ENCODE measurements around the gene SPATA31A6.
"Not testable (repeated sequence)": the region's sequence is repeated elsewhere in the genome, so short reads cannot be mapped to it uniquely, and the experiment has no call there.

DNA sequence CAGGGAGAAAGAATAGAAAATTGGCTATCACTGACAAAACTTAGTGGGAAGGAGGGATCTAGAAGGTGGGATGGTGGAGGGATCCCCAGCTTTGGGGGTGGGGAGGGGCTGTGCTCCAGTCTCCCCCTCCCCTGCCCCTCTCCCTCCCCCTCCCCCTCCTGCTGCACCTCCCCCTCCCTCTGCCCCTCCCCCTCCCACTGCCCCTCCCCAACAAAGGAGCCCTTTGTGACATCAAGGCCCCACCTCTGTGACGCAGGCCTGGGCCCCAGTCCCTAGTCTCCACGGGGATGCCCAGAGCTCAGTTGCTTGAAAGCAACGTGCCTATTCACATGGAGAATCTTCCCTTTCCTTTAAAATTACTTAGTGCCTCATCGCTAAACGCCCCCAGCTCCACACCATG is at the start of gene SPATA31A6:
- TF ChIP-seq POLR2A (IDR thresholded peaks at IDR 0.05; ENCODE audit: low read depth, low read length); POLR2AphosphoS5 (IDR thresholded peaks at IDR 0.05; ENCODE audit: low read depth, low read length); TAF1 (IDR thresholded peaks at IDR 0.05; ENCODE audit: borderline replicate concordance, low read depth, low read length): not testable (repeated sequence)

All from GM12892 (cell line).